ENCODE results near the gene CCDC170.
"Not testable (repeated sequence)": the region's sequence is repeated elsewhere in the genome, so short reads cannot be mapped to it uniquely, and the experiment has no call there.

CCDC170 gene, protein sequence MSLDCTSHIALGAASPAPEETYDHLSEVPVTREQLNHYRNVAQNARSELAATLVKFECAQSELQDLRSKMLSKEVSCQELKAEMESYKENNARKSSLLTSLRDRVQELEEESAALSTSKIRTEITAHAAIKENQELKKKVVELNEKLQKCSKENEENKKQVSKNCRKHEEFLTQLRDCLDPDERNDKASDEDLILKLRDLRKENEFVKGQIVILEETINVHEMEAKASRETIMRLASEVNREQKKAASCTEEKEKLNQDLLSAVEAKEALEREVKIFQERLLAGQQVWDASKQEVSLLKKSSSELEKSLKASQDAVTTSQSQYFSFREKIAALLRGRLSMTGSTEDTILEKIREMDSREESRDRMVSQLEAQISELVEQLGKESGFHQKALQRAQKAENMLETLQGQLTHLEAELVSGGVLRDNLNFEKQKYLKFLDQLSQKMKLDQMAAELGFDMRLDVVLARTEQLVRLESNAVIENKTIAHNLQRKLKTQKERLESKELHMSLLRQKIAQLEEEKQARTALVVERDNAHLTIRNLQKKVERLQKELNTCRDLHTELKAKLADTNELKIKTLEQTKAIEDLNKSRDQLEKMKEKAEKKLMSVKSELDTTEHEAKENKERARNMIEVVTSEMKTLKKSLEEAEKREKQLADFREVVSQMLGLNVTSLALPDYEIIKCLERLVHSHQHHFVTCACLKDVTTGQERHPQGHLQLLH

DNA sequence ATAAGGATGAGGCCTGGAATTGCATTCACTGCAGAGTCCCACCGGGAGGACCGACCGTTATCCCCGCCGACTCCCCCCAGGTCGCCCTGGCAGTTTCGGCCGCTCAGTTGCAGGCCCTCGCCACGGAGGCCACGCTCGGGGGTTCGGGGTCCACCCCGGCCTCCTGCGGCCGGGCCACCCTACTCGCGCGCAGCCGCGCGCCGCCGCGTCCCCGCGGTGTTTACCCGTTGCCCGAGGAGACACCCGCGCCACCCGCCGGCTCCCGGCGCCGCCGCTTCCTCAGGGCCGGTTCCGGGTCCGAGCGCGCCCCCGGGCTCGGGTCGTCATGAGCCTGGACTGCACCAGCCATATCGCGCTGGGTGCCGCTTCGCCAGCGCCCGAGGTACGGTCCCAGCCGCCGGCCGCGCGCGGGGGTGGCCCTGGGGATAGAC lies at the start of gene CCDC170:
Gene CCDC170 (plus strand): TSS at position 214 of the 431 bp plus-strand sequence. CDS start 112 bp downstream, at position 326.
- no peak for DNase-seq (ENCODE audit: low read depth)

DNA sequence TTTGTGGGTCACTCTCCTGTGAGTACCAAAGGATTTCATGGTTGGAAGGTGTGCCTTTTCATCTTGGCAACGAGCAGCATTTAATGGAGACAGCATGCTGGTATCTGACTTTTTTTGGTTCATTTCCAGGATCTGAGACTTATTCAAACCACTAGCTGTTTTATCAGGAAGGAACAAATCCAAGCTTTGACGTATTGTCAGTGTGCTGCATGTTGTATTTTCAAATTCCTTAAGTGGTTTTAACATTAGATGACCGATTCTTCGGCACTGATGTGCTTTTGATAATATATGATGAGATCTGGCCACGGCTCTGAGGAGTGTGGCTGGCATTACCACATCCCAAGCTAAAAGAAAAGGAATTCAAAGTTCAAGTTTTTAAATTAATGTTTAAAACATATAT lies 48.3 kb upstream of the CCDC170 start:
- no peak for DNase-seq (ENCODE audit: low read depth)

DNA sequence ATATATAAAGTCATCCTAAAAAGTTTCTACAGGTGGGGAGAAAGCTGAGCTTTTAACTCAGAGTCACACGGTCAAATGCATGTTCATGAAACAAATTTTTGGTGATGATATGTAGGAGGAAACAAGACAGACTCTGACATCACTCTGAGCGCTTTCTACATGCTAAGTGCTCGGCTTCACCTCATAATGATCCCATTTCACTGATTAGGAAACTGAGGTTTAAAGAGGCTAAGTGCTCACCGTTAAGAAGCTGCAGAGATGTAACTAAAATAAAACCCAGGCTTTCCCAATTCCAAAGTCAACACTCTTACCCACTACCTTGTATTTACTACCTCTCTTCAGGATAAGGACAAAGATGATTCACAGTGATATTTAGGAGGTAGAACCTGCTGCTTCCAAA lies 46.6 kb upstream of the CCDC170 start:
- DNase-seq (ENCODE audit: low read depth), result no peak

DNA sequence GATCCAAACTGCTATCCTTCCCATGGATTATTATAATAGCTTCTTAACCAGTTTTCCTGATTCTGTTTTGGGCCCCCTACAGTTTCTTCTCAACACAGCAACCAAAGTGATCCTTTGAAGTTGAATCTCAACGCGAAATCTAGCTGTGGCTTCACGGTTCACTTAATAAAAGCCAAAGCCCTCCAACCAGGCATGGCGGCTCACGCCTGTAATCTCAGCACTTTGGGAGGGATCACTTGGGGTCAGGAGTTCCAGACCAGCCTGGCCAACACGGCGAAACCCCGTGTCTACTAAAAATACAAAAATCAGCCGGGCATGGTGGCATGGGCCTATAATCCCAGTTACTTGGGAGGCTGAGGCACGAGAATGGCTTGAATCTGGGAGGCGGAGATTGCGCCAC lies 45.2 kb upstream of the CCDC170 start:
- DNase-seq (ENCODE audit: low read depth), result no peak

DNA sequence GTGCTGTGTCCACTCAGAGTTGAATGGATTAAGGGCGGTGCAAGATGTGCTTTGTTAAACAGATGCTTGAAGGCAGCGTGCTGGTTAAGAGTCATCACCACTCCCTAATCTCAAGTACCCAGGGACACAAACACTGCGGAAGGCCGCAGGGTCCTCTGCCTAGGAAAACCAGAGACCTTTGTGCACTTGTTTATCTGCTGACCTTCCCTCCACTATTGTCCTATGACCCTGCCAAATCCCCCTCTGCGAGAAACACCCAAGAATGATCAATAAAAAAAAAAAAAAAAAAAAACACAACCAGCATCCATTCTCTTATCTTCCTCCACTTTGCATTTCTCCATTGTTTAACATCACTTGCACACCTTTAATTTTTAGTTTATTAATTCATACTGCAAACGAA lies 42.9 kb upstream of the CCDC170 start:
- DNase-seq (ENCODE audit: low read depth), result not testable (repeated sequence)

DNA sequence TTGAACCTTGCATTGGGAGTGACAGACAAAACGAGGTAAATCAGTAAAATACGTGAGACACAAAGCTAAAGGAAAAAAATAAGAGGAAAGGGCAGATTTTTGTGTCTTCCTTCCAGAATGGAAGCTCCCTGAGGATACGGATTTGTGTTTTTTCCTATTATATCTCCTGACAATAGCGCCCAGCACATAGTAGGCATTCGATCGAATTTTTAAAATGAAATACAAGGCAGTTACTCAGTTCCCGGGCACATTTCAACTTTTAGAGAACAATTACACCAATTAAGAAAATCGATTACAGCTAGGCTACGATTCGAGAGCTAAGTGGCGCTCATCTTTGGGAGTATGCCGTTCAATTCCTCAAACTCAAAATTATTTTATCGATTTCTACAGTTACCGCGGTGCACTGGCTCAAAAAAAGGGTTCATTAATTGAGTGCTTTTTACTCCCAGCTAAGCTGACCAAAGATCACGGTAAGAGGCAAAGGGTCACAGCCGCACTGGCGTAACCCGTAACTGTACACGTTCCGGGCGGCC lies 42.3 kb upstream of the CCDC170 start:
- no peak for DNase-seq (ENCODE audit: low read depth)

DNA sequence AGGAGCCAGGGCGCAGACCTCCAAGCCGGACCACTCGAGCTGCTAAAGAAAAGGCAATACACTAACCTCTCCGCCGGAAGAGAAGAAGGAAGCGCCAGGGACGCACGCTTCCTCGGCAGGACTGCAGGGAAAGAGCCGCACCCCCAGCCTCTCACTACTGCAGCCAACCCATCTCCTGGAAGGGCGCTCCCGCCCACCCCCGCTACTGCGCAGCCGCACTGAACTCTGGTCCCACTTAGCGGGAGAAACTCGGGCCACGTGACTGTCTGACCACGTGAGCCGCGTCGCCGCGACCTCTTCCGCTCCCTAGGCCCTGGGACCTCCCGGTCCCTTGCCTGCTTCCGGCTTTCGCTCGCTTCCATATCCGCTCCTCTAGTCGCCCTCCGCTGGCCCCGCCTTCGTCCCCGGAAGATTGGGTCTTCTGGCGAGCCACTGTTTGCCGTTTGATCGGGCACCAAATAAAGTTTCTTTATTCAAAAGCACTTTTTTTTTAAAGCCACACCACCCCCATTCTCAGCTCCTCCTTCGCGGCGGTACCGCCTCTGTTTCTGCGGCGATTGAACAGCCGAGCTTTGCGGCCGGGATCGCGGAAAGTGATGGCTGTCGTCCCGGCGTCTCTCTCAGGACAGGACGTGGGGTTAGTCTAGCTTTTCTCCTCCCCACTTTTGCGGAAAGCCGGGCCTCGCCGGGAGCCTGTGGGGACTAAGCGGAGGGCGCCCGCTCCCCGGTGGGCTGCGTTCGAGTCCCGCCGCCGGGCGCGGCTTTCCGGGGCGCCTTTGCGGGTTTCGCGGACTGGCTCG lies 41.7 kb upstream of the CCDC170 start, which contains the start of gene RMND1:
Gene RMND1 (minus strand): TSS at position 177 of the 800 bp plus-strand sequence. CDS start 6,315 bp downstream, outside the sequence.
- peak; percentile 99 for DNase-seq (ENCODE audit: low read depth)

DNA sequence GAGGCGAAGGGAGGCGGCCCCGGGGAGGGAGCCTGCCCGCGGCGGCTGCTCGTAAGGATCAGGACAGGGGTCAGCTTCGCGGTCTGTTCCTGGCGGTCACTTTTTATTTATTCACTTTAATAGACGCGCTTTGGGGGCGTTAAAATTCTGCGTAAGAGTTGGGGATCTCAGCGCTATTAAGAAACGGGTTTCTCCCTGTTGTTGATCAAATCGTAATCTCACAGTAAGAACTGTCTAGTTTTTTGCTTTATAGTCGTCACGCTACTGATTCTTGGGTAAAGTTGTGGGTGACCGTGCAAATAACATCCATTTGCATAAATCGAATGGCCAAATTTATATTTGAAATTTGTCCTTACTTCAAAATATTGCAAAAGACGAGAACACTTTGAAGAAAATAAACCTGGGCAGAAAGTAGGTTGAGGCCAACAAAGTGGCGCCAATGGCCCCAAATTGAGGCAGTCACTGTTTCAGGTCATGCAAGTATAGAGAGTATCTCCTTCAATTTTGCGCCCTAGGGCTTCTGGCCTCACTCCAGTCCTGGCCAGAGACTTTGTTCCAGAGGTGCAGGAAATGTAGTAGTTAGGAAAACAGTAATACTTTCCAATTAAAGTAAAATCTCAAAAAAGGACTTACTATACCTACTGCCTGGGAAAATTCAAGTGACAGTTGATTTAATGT lies 40.9 kb upstream of the CCDC170 start:
- DNase-seq (ENCODE audit: low read depth), result no peak

DNA sequence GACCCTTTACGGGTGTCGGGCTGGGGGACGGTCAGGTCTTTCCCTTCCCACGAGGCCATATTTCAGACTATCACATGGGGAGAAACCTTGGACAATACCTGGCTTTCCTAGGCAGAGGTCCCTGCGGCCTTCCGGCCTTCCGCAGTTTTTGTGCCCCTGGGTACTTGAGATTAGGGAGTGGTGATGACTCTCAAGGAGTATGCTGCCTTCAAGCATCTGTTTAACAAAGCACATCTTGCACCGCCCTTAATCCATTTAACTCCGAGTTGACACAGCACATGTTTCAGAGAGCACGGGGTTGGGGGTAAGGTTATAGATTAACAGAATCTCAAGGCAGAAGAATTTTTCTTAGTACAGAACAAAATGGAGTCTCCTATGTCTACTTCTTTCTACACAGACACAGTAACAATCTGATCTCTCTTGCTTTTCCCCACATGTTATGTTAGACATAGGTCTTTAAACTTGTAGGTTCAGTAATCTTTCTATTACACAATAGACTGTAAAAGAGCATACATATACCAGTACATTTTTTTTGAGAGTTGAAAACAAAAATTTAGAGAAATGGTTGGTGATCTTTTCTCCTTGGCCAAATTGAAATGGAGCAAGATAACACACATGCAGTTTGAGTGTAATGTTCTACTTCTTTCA lies 37.9 kb upstream of the CCDC170 start:
- not testable (repeated sequence) for DNase-seq (ENCODE audit: low read depth)

DNA sequence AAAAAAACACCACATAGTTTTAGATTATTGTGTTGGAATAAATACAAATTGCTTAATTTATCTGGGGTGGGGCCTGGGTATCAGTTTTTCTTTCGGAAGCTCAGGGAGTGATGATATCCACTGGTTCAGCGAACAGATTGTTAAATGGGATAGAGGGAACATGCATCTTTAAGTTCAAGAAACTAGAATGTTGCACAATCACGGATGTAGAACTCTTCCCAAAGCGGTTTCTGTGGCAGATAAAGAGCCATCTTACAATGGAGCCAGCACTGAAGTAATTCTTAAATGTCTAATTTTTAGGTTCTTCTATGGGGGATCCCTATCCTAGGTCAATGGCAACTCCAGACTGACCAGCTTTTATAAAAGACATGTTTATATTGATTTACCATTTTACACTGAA lies 32.1 kb upstream of the CCDC170 start:
- no peak for DNase-seq (ENCODE audit: low read depth)

DNA sequence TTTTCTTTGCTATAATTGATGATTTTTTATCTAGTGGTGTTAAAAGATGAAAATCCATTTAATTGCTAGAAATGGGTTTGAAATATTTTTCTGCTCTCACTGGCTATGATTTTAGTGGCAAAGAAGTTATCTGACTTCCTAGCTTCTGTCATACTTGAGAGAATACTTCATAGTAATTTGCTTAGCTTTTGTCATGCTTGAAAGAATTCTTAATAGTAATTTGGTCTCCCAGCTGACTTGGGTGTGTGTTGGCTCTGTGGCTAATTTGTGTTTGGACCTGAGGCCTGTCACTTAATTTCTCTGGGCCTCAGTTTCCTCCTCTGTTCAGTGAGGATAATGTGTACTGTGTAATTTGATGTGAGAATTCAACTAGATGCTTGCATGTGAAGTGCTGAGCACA lies 29.1 kb upstream of the CCDC170 start:
- DNase-seq (ENCODE audit: low read depth), result no peak

DNA sequence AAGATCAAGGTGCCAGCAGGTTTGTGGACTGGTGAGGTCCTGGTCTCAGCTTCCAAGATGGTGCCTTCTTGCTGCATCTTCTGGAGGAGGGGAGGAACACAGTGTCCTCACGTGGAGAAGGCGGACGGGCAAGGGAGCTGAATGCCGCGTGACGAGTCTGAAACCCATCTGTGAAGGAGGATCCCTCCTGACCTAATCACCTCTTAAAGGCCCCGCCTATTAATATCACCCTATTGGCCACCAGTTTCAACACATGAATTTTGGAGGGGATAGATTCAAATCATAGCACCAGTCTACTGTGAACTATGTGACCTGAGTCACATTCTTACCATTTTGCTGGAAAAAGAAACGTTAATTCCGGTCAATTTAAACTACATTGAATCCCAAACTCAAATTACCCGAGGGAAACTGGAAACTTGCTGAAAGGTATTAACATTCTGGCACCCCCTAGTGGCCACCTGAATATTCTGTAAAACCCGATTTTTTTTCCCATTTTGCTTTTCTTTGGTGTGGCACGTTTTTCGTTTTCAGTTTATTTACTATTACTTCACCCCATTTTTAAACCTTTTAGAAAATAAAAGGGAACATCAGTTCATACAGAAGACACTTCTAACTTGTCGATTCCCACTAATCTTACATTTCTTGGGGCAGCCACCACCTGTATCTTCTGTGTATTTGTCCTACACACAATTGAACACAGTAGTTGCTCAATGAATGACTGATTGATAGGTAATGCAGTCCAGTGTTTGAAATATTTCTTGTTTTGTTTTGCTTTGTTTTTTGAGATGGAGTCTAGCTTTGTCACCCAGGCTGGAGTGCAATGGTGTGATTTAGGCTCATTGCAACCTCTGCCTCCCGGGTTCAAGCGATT lies 17.9 kb upstream of the CCDC170 start:
- DNase-seq (ENCODE audit: low read depth), result no peak

DNA sequence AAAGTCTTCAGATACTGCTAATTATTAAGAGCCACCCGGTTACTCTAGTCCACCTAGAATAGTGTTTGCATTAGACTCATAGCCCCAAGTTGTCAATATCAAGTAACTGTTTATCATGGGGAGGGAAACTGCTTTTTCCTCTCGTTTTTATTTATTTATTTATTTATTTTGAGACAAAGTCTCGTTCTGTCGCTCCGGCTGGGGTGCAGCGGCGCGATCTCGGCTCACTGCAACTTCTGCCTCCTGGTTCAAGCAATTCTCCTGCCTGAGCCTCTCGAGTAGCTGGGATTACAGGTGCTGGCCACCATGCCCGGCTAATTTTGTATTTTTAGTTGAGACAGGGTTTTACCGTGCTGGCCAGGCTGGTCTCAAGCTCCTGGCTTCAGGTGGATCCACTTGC lies 16.1 kb upstream of the CCDC170 start:
- no peak for DNase-seq (ENCODE audit: low read depth)

DNA sequence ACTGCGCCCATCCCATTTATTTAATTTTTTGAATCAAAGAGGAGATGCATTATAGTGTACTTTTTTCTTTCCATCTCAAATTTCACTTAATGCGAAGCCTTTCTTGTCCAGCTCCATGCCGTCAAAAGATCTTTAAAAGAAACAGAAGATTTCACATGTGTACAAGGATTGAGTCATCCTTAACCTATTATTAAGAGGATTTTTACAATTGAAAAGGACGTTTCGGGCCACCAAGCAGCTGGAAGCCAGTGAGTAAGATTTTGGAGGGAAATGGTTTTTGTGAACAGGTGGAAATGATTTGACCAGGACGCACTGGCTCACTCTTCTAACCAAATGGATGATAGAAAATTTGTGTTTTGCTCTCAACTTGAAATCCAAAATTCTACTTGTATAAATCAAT lies 15.1 kb upstream of the CCDC170 start:
- DNase-seq (ENCODE audit: low read depth), result no peak

DNA sequence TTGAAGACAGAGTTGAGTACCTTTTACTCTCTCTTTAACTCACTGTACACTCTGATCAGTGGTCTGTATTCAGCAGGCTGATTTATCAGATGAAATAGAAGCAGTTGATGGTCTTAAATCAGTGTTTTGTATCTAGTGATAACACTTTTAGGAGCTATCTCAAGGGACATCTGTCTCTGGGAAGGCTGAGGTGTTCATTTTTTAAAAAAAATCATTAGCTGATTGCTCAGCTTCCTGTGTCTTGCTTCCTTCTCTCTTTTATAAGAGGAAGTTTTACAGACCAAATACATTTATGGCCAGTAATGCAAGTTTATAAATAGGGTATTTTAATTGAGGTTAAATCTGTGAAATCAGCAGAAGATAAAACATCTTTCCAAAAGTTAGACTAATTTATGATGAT lies 12.0 kb upstream of the CCDC170 start:
- DNase-seq (ENCODE audit: low read depth), result no peak

DNA sequence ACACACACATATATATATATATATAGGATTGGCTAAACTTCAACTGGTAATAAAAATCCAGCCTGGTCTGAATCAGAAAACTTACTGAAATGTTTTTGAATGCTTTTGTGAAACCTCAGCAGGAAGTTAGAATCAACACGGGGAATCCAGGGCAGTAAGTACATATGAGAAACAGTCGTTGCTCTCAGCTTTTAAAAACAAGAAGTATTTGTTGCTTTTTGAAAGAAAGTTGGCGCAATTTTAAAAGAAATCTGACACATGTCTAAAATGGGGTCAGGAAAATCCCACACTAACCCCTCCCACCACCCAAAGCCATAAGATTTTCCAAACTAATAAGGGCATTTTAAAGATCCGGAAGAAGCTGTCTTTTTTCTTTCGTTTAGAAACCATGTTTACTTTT lies 11.5 kb upstream of the CCDC170 start:
- no peak for DNase-seq (ENCODE audit: low read depth)

DNA sequence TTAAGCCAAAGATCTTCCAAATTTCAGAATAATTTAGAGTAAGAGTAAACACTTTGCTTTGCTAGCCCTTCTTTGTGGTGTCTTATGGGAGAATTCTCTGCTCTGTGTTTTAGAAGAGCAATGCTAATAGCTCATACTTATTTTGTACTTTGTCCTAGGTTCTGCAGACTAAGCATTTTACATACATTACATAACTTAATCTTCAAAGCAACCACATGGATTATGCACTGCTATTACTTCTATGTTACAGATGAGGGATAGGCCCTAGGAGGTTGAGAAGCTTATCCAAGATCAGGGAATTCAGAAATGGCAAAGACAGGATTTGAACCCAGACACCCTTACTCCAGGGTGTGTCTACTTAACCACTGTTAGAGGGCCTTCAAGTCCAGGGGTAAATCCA lies 9.8 kb upstream of the CCDC170 start:
- DNase-seq (ENCODE audit: low read depth), result no peak

DNA sequence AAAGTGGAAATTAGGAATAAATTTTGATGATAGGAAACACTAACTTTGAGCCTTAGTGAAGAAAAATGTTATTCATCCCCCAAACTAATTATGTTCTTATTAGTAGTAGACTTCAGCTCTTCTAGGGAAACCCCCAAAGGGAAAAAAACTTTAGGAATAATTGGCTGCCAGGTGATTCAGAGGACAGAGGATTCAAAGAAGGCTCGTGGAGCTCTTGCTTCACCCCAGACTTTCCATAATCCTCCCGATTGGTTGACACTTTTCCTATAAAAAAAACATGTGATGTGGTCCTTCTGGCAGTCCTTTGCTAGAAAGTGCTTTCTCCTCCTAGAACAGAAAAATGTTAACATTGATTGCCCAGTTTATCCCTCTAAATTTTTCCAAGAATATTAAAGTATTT lies 5.6 kb upstream of the CCDC170 start:
- no peak for DNase-seq (ENCODE audit: low read depth)

DNA sequence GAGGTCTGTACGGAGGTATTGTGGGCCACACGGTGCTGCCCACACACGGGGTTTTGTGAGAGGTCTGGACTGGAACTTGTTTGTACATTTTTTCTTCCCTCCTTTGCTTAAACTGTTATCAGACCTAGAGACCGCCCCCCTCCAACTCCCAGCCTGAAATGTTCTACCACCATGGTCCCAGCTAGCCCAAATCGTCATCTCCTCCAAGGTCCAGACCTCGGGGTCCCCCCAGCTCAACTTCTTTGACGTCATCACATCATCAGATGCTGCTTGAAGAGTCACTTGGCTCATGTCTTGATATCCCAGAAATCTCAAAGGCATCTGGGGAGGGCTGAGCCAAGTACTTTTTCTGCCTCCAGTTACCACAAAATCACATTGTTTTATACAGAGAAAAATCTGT lies 2.8 kb upstream of the CCDC170 start:
- no peak for DNase-seq (ENCODE audit: low read depth)

DNA sequence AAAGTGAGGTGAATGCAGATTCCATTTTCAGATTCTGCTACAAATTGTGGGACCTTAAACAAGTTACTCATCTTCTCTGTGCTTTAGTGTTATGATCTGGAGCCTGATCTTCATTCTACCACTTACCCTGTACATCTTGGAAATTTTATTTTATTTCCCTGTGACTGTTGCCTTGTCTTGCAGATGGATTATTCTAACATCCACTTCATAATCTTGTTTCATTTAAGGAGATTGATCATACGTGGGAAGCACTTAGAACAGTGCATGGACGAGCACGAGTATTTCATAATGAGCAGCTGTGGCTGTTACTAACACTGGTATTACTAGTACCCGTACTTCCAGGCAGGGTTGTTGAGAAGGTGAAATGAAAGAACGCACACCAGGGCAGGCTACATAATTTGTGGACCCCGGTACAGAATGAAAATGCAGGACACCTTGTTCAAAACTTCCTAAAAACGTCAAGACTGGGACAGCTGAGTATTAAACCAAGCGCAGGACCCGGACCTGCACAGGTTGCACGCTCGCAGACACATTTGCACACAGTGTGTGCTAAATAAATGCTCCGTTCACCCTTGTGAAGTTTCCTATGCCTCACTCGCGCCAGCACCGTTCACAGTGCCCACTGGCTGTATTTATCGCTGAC lies 535 bp upstream of the CCDC170 start:
- no peak for DNase-seq (ENCODE audit: low read depth)
